ENCODE results near the gene DENND1B. TPM values are rescaled to one million over a fixed set of nuclear protein-coding genes. Genes with fewer than 3 reads are reported as not detected.

DENND1B gene
- total and polyA plus RNA-seq, 2 donors (not counting 1 experiment from before 2014, with no cell fraction given) = 4.3 to 25.4 TPM

GRCh38 chr1:197633447-197634078, 141.7 kb downstream of the DENND1B start:
- CTCF ChIA-PET = no interaction called here
- intact Hi-C loops (cut with micrococcal nuclease) = no loop called here
- no peak overlapping the region for H3K4me3 Mint-ChIP-seq

GRCh38 chr1:197632651-197633050, 142.6 kb downstream of the DENND1B start:
- Histone ChIP-seq H3K4me3 (ENCODE audit: control extremely low read depth in 1 of 5, extremely low read depth in 1 of 5, insufficient read depth in 1 of 5, low read depth in 2 of 5, low read length in 4 of 5) (no peak overlapping the region), H3K9me3 (ENCODE audit: control extremely low read depth in 1 of 3, control insufficient read depth in 2 of 3, insufficient read depth in 1 of 3, low read length in 2 of 3) (peaks cover 0 to 12% (median 1%) of the 10 kb centered on the region in 3 donors), H2AFZ (ENCODE audit: insufficient read depth, low read depth, low read length, poor library complexity, severe bottlenecking) (no peak overlapping the region), H4K20me1 (ENCODE audit: control insufficient read depth, insufficient read depth, low read length, poor library complexity, severe bottlenecking) (no peaks in the 10 kb centered on the region), H3K9ac (ENCODE audit: low read length) (no peak overlapping the region), H3K36me3 (replicated peaks in 1 of 2; ENCODE audit: control extremely low read depth in 1 of 2, control insufficient read depth in 1 of 2, extremely low read depth in 1 of 2, insufficient read depth in 2 of 2, low read length in 1 of 2) (no peaks in the 10 kb centered on the region), H3K79me2 (ENCODE audit: control insufficient read depth, insufficient read depth, low read length) (no peaks in the 10 kb centered on the region), H3K27ac (ENCODE audit: low read length in 2 of 2) (no peak overlapping the region), H3K27me3 (replicated peaks in 1 of 4; ENCODE audit: control extremely low read depth in 1 of 4, control insufficient read depth in 3 of 4, insufficient read depth in 4 of 4, low read length in 3 of 4) (no peaks in the 10 kb centered on the region), H3K4me1 (ENCODE audit: control insufficient read depth in 2 of 2, insufficient read depth in 2 of 2, low read length in 2 of 2) (peaks cover 0 to 7% of the 10 kb centered on the region in 2 donors), H3K4me2 (replicated peaks; ENCODE audit: low read depth, low read length, poor library complexity, severe bottlenecking) (no peak overlapping the region)
- Mint-ChIP-seq H3K27me3 (no peaks in the 10 kb centered on the region), H3K4me3 (no peak overlapping the region), H3K4me1 (peaks cover 6% of the 10 kb centered on the region), H3K27ac (no peak overlapping the region), H3K9me3 (ENCODE audit: insufficient read depth) (peaks cover 2% of the 10 kb centered on the region)
- intact Hi-C loops (cut with micrococcal nuclease) = no loop called here
- TF ChIP-seq CTCF (IDR thresholded peaks at IDR 0.05) (no peak), EZH2 (IDR thresholded peaks at IDR 0.05; ENCODE audit: borderline replicate concordance, insufficient read depth, low read depth, low read length, poor library complexity, severe bottlenecking) (no peak)
- no peak for DNase-seq
- ATAC-seq (ENCODE audit: low read depth) = no peak
- POLR2A ChIA-PET = no interaction called here
- no CpG with 5 or more reads among the region's 1 CpG for WGBS (ENCODE audit: insufficient coverage)
- CTCF ChIA-PET = no interaction called here

More at GRCh38 chr1:197633447-197634078, 141.7 kb downstream of the DENND1B start:
- Histone ChIP-seq H3K4me1 (ENCODE audit: control insufficient read depth in 2 of 2, insufficient read depth in 2 of 2, low read length in 2 of 2) (peaks cover 0 to 7% of the 10 kb centered on the region in 2 donors), H3K36me3 (replicated peaks in 1 of 2; ENCODE audit: control extremely low read depth in 1 of 2, control insufficient read depth in 1 of 2, extremely low read depth in 1 of 2, insufficient read depth in 2 of 2, low read length in 1 of 2) (no peaks in the 10 kb centered on the region), H3K4me2 (replicated peaks; ENCODE audit: low read depth, low read length, poor library complexity, severe bottlenecking) (no peak overlapping the region), H3K79me2 (ENCODE audit: control insufficient read depth, insufficient read depth, low read length) (no peaks in the 10 kb centered on the region), H3K27me3 (replicated peaks in 1 of 4; ENCODE audit: control extremely low read depth in 1 of 4, control insufficient read depth in 3 of 4, insufficient read depth in 4 of 4, low read length in 3 of 4) (no peaks in the 10 kb centered on the region), H3K9ac (ENCODE audit: low read length) (no peak overlapping the region), H3K27ac (ENCODE audit: low read length in 2 of 2) (no peak overlapping the region), H2AFZ (ENCODE audit: insufficient read depth, low read depth, low read length, poor library complexity, severe bottlenecking) (no peak overlapping the region), H3K4me3 (ENCODE audit: control extremely low read depth in 1 of 5, extremely low read depth in 1 of 5, insufficient read depth in 1 of 5, low read depth in 2 of 5, low read length in 4 of 5) (no peak overlapping the region), H3K9me3 (ENCODE audit: control extremely low read depth in 1 of 3, control insufficient read depth in 2 of 3, insufficient read depth in 1 of 3, low read length in 2 of 3) (peaks cover 0 to 12% (median 1%) of the 10 kb centered on the region in 3 donors), H4K20me1 (ENCODE audit: control insufficient read depth, insufficient read depth, low read length, poor library complexity, severe bottlenecking) (no peaks in the 10 kb centered on the region)
- POLR2A ChIA-PET = no interaction called here
- H3K9me3 Mint-ChIP-seq (ENCODE audit: insufficient read depth) = peaks cover 2% of the 10 kb centered on the region
- H3K27me3 Mint-ChIP-seq = no peaks in the 10 kb centered on the region
- peaks cover 8% of the 10 kb centered on the region for H3K4me1 Mint-ChIP-seq
- no peak overlapping the region for H3K27ac Mint-ChIP-seq
- TF ChIP-seq CTCF (IDR thresholded peaks at IDR 0.05) (no peak), EZH2 (IDR thresholded peaks at IDR 0.05; ENCODE audit: borderline replicate concordance, insufficient read depth, low read depth, low read length, poor library complexity, severe bottlenecking) (no peak)
- WGBS (ENCODE audit: insufficient coverage) = 100% methylated on average over 2 of the region's 2 CpGs
- DNase-seq (no peak), ATAC-seq (ENCODE audit: low read depth) (no peak)
